ENCODE measurements around the gene RTN1.

DNA sequence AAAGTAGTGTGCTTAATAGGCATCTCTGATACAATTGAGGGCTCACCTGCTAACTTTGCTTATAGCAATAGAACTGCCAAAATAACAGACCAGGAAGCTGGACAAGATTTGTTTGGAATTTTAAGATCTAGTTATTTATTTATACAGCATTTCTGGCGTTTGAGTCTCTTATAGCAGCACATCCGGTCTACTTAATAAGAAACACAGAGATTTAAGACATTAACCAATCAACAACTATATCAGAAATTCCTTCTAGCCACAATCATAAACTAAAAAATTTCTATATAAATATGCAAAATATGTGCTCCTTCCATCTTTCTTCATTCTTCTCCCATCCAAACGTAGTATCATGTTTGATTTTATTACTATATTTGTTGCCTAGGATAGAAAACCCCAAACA is 2.6 kb downstream of the RTN1 start:
- no peak for TF ChIP-seq POLR2A (IDR thresholded peaks at IDR 0.05)
- TF ChIP-seq, protein P1, sequence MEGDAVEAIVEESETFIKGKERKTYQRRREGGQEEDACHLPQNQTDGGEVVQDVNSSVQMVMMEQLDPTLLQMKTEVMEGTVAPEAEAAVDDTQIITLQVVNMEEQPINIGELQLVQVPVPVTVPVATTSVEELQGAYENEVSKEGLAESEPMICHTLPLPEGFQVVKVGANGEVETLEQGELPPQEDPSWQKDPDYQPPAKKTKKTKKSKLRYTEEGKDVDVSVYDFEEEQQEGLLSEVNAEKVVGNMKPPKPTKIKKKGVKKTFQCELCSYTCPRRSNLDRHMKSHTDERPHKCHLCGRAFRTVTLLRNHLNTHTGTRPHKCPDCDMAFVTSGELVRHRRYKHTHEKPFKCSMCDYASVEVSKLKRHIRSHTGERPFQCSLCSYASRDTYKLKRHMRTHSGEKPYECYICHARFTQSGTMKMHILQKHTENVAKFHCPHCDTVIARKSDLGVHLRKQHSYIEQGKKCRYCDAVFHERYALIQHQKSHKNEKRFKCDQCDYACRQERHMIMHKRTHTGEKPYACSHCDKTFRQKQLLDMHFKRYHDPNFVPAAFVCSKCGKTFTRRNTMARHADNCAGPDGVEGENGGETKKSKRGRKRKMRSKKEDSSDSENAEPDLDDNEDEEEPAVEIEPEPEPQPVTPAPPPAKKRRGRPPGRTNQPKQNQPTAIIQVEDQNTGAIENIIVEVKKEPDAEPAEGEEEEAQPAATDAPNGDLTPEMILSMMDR (IDR thresholded peaks at IDR 0.05 in 4 of 5, conservative IDR thresholded peaks at IDR 0.05 in 1 of 5) = no peak

All from gastrocnemius medialis (tissue), 4 donors.